Memory B cell (primary cell): ENCODE measurements around the gene TPM1.

ENCODE experiments used
- ATAC-seq: fragments of 150-1000 bp; cut with Tn5 transposase; 2 replicates; pipeline ENCODE4 v1.10.0; 2021; ENCODE audit warnings: low read depth, mild to moderate bottlenecking, moderate library complexity
- DNase-seq, 2 donors: peaks; one replicate each; pipeline ENCODE4 v3.0.0; 2022; ENCODE audit warnings: low spot score in 2 of 2
- H3K27ac Mint-ChIP-seq: one replicate; pipeline ENCODE4 v1.8.0; 2022; ENCODE audit warnings: mild to moderate bottlenecking, moderate library complexity, mixed read lengths
- H3K27me3 Mint-ChIP-seq: one replicate; pipeline ENCODE4 v1.8.0; 2022; ENCODE audit warnings: mixed read lengths
- H3K36me3 Mint-ChIP-seq: one replicate; pipeline ENCODE4 v1.8.0; 2022; ENCODE audit warnings: mild to moderate bottlenecking, mixed read lengths
- H3K4me1 Mint-ChIP-seq: one replicate; pipeline ENCODE4 v1.8.0; 2022; ENCODE audit warnings: mixed read lengths
- H3K4me3 Mint-ChIP-seq: one replicate; pipeline ENCODE4 v1.8.0; 2022; ENCODE audit warnings: mild to moderate bottlenecking, moderate library complexity, mixed read lengths
- H3K9me3 Mint-ChIP-seq: one replicate; pipeline ENCODE4 v1.8.0; 2022; ENCODE audit warnings: mixed read lengths

TPM1 gene

GRCh38 chr15:63051156-63052066 lies 8.9 kb downstream of the TPM1 start:
- Mint-ChIP-seq H3K4me3 (no peak overlapping the region), H3K4me1 (peaks cover 14% of the 10 kb centered on the region), H3K9me3 (no peaks in the 10 kb centered on the region), H3K36me3 (no peaks in the 10 kb centered on the region), H3K27me3 (no peaks in the 10 kb centered on the region), H3K27ac (no peak overlapping the region)
- DNase-seq (no peak), ATAC-seq (no peak)

DNA sequence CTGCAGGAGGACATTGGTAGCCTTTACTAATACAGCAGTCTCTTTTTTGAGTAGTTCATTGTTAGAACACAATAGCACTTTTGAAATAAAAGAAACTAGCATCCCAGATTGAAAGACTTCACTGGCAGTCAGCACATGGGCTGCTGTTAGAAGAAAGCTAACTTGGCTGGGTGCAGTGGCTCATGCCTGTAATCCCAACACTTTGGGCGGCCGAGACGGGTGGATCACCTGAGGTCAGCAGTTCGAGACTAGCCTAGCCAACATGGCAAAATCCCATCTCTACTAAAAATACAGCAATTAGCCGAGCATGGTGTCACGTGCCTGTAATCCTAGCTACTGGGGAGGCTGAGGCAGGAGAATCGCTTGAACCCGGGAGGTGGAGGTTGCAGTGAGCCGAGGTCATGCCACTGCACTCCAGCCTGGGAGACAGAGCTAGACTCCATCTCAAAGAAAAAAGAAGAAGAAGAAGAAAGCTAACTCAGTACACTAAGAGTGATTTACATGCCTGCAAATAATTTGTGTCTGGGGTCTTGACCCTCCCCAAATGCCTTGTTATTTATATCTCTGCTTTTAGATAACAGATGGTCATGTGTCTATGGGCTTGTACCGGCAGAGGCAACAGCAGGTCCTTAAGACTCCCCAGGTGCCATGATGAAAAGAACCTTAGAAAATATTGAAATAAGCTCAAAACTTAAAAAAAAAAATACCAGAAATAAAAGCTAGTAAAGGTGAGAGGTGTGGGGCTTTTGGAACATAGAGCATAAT lies 9.7 kb downstream of the TPM1 start:
- Mint-ChIP-seq H3K27ac (no peak overlapping the region), H3K4me3 (no peak overlapping the region), H3K27me3 (no peaks in the 10 kb centered on the region), H3K36me3 (peaks cover 3% of the 10 kb centered on the region), H3K9me3 (no peaks in the 10 kb centered on the region), H3K4me1 (peaks cover 16% of the 10 kb centered on the region)
- DNase-seq = no peak
- ATAC-seq = no peak

DNA sequence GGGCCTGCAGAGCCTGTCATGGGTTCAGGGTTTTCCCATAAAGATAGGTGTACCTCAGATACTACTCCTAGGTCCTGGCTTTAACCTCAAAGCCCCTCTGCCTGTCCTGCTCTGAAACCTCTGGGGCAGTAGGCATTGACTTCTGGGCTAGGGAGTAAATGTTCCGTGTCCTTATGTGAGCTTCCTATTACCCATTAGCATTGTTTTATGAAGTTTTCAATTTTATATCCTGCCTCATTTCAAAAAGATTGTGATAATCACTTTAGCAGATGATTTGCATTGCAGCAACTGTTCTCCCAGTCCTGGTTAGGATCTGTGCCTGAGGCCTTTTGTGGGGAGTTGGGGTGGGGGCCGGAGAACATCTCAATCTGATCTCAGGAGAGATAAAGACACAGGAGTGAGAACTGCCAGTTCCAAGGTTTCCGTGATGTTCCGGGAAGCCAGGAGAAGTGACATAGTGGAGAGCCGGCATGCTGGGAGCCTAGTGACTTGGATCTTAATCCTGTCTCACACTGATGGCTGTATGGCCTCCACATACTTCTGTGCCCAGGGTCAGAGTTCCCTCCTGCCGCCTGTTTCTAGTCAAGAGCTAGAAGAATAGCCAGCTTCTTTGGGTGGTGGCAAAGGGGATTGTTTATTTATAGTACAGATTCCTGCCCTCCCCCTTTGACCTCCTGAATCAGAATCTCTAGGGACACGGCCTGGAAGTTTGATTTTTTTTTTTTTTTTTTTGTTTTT lies 10.6 kb downstream of the TPM1 start:
- peaks cover 9% of the 10 kb centered on the region for H3K36me3 Mint-ChIP-seq
- H3K27ac Mint-ChIP-seq = no peak overlapping the region
- H3K27me3 Mint-ChIP-seq = no peaks in the 10 kb centered on the region
- no peaks in the 10 kb centered on the region for H3K9me3 Mint-ChIP-seq
- H3K4me1 Mint-ChIP-seq = peaks cover 11% of the 10 kb centered on the region
- ATAC-seq (no peak), DNase-seq (no peak)
- H3K4me3 Mint-ChIP-seq = no peak overlapping the region

- no peak overlapping the region for H3K4me3 Mint-ChIP-seq
- no peak for DNase-seq
- ATAC-seq = no peak
- no peaks in the 10 kb centered on the region for H3K9me3 Mint-ChIP-seq
- peaks cover 5% of the 10 kb centered on the region for H3K4me1 Mint-ChIP-seq
- peaks cover 11% of the 10 kb centered on the region for H3K36me3 Mint-ChIP-seq
- H3K27me3 Mint-ChIP-seq = no peaks in the 10 kb centered on the region
- H3K27ac Mint-ChIP-seq = no peak overlapping the region
These were observed 11.7 kb downstream of the TPM1 start for GRCh38 chr15:63054281-63054683.

DNA sequence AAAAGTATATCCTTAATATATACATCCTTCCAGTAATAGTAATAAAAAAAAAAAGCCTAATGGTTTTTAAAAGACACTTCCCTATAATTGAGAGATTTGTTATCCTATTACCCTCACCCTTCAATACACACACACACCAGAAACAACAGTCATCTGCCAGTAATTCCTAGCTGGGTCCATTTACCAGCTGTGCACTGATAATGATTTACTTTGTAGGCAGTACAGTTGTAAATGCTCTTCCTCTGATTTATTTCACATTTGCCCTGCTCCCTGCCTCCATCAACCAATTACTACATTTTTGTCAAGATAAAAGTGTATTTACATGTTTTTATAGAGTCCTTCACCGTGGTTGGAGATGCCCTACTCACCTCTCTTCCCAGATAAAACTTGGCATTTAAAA lies 12.4 kb downstream of the TPM1 start:
- Mint-ChIP-seq H3K9me3 (no peaks in the 10 kb centered on the region), H3K4me3 (no peak overlapping the region), H3K27me3 (no peaks in the 10 kb centered on the region), H3K27ac (no peak overlapping the region), H3K4me1 (peaks cover 2% of the 10 kb centered on the region), H3K36me3 (peaks cover 13% of the 10 kb centered on the region)
- ATAC-seq (no peak), DNase-seq (no peak)

- DNase-seq (no peak), ATAC-seq (no peak)
- H3K27me3 Mint-ChIP-seq = no peaks in the 10 kb centered on the region
- H3K9me3 Mint-ChIP-seq = no peaks in the 10 kb centered on the region
- H3K4me3 Mint-ChIP-seq = no peak overlapping the region
- H3K27ac Mint-ChIP-seq = no peak overlapping the region
- H3K4me1 Mint-ChIP-seq = peaks cover 2% of the 10 kb centered on the region
- H3K36me3 Mint-ChIP-seq = peaks cover 25% of the 10 kb centered on the region
These were observed 14.3 kb downstream of the TPM1 start for GRCh38 chr15:63056829-63057228.

- ATAC-seq (no peak), DNase-seq (no peak)
- Mint-ChIP-seq H3K27me3 (no peaks in the 10 kb centered on the region), H3K9me3 (no peaks in the 10 kb centered on the region), H3K4me1 (peaks cover 2% of the 10 kb centered on the region), H3K36me3 (peaks cover 34% of the 10 kb centered on the region), H3K27ac (no peak overlapping the region), H3K4me3 (no peak overlapping the region)
These were observed 15.2 kb downstream of the TPM1 start for GRCh38 chr15:63057468-63058345.

DNA sequence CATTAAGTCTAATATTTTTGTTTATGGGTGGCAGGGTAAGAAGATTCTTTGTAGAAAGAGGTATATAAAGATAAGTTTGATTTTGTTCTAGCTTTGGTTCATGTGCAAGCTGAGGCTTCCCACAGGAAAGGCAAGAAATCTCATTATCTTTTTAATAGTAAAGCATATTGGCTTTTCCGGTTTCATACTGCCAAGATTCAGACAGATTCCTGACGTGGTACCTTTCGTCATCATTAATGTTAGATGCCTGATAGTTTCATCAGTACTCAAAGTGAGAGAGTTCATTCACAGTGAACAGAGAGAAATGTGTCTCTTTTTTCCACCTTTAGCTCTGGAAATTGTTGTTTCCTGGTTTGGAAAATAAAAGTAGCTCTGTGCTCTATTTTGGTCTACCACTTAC lies 16.5 kb downstream of the TPM1 start:
- H3K27ac Mint-ChIP-seq = no peak overlapping the region
- H3K36me3 Mint-ChIP-seq = peaks cover 39% of the 10 kb centered on the region
- no peak for DNase-seq
- no peak for ATAC-seq
- H3K4me3 Mint-ChIP-seq = no peak overlapping the region
- no peaks in the 10 kb centered on the region for H3K9me3 Mint-ChIP-seq
- peaks cover 2% of the 10 kb centered on the region for H3K4me1 Mint-ChIP-seq
- H3K27me3 Mint-ChIP-seq = no peaks in the 10 kb centered on the region

DNA sequence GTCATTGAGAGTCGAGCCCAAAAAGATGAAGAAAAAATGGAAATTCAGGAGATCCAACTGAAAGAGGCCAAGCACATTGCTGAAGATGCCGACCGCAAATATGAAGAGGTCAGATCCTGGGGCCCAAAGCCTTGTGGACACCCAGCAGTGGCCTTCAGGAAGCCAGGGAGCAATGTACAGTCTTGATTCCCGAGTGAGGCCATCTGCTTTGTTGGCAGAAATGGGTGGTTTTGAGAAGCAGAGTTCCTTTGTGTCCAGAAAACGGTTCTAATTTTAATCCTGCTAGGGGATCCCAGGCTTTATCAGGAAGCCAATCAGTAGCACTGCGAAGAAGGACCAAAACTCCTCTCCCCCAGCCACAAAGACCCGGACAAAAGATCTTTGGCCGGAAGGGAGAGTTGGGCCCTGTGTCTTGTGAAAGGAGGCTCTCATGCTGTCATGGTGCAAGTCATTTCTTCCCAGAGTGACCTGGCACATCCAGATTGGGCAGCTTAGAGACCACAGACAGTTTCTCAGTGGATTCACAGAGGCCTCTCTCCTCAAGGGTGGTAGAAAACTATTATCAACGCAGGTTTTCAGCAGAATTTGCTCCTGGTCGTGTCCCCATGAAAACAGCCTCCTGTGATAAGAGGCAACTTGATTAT lies 17.1 kb downstream of the TPM1 start:
- Mint-ChIP-seq H3K36me3 (peaks cover 40% of the 10 kb centered on the region), H3K9me3 (no peaks in the 10 kb centered on the region), H3K4me1 (peaks cover 2% of the 10 kb centered on the region), H3K4me3 (no peak overlapping the region), H3K27ac (no peak overlapping the region), H3K27me3 (no peaks in the 10 kb centered on the region)
- DNase-seq (no peak), ATAC-seq (no peak)

DNA sequence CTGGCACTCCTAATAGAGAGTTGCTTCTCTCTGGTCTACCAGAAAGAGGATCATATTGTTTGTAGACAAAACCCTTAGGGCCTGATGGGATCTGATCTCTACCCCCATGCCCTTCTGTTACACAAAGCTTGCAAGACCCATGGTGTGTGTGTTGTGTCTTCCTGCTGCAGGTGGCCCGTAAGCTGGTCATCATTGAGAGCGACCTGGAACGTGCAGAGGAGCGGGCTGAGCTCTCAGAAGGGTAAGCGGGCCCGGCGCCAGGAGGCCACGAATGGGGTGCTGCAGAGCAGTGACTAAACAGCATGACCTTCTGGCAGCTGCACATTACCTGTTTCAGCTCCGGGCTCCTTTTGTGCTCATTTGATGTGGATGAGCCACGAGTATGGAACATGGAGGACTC lies 18.2 kb downstream of the TPM1 start:
- ATAC-seq = no peak
- DNase-seq = no peak
- Mint-ChIP-seq H3K4me1 (peaks cover 2% of the 10 kb centered on the region), H3K9me3 (no peaks in the 10 kb centered on the region), H3K27ac (no peak overlapping the region), H3K27me3 (no peaks in the 10 kb centered on the region), H3K36me3 (peaks cover 41% of the 10 kb centered on the region), H3K4me3 (no peak overlapping the region)

DNA sequence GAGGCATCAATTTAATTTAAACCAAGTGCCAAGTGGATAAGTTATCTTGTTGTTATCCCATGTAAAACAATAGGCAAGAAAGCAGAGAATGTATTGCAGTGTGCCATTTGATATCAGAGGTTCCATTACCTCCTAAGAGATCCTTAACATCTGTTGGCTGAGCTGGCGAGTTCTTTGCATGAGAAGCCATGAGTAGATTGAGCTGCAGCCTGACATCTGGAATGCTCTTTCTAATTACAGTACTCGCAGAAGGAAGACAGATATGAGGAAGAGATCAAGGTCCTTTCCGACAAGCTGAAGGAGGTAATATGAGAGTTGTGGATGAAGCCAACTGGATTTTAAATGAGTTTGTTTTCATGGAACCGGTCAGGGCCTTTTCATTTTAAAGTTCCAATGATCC lies 19.4 kb downstream of the TPM1 start:
- peaks cover 39% of the 10 kb centered on the region for H3K36me3 Mint-ChIP-seq
- ATAC-seq (no peak), DNase-seq (no peak)
- no peaks in the 10 kb centered on the region for H3K27me3 Mint-ChIP-seq
- no peaks in the 10 kb centered on the region for H3K4me1 Mint-ChIP-seq
- H3K27ac Mint-ChIP-seq = no peak overlapping the region
- no peak overlapping the region for H3K4me3 Mint-ChIP-seq
- no peaks in the 10 kb centered on the region for H3K9me3 Mint-ChIP-seq

DNA sequence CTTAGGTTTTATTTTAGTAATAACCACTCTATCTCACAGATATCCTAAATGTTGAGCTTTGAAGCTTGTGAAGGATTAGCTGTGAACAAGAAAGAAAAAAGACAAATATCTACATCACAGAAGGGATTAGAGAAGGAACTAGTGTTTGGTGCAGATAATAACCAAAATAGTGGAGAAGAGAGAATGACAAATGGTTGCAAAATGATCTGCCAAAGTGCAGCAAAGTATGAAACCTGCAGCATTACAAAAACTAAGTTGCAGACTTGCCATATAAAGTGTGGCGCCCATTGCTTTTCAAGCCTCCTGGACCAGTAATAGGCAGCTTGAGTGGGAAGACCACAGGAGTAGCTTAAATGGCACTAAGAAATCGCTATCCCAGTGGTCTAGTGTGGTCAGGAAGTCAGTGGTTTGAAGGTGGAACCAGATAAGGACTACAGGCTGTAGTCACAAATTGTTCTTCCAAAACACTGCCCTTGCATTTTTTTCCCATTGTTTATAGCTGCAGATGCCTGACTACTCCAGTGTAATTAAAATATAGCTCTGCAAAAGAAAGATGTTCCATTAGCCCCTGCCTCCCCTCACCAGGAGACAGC lies 20.7 kb downstream of the TPM1 start:
- no peaks in the 10 kb centered on the region for H3K9me3 Mint-ChIP-seq

More for the DNA sequence above, 20.7 kb downstream of the TPM1 start:
- no peak for DNase-seq
- no peaks in the 10 kb centered on the region for H3K27me3 Mint-ChIP-seq
- no peak overlapping the region for H3K4me3 Mint-ChIP-seq
- peaks cover 34% of the 10 kb centered on the region for H3K36me3 Mint-ChIP-seq
- no peak overlapping the region for H3K27ac Mint-ChIP-seq
- ATAC-seq = no peak
- H3K4me1 Mint-ChIP-seq = no peaks in the 10 kb centered on the region
